HepG2 (cell line): Measurements from ENCODE around the gene DMKN. TPM values are rescaled to one million over a fixed set of nuclear protein-coding genes. Genes with fewer than 3 reads are reported as not detected.
A peak's percentile ranks its signal among the peaks of the same experiment; 100 is the strongest.

Source experiments
- ATAC-seq: fragments of 200-7000 bp; cut with Tn5 transposase; 3 replicates; pipeline ENCODE4 v1.9.1; 2020; ENCODE audit warnings: mild to moderate bottlenecking, moderate library complexity
- BruUV-seq: library from RNA; stranded (reverse); fragments of 400-500 nt; replicated peaks from 2 replicates; lab custom pipeline; 2021; lab: Mats Ljungman, UMichigan
- CTCF ChIA-PET: fragments of 300-600 bp; formaldehyde crosslinking; extraction: SDS; loops from one replicate; lab custom pipeline; 2021; ENCODE audit warnings: low total read pairs, inconsistent platforms, low intra/inter-chr PET ratio; lab: Yijun Ruan, JAX
- POLR2A ChIA-PET: fragments of 350-600 bp; sonication (Branson Sonifier 250); formaldehyde crosslinking; loops from one replicate; lab custom pipeline; 2020; ENCODE audit warnings: antibody characterized with exemption, inconsistent platforms; lab: Yijun Ruan, JAX
- DNase-seq: peaks from one replicate; pipeline ENCODE4 v3.0.0-alpha.2; 2015; ENCODE audit warnings: low spot score
- FAIRE-seq: peaks from 3 replicates; lab custom pipeline; 2011; peaks lifted over from hg19 to GRCh38; lab: Jason Lieb, UNC
- H2AFZ ChIP-seq: one replicate; pipeline ENCODE4 v1.6.1; 2011; ENCODE audit warnings: low read length, inconsistent platforms
- H3K27ac ChIP-seq: fragments of 300-600 bp; 3 replicates; pipeline ENCODE4 v1.8.0; 2011; ENCODE audit warnings: mixed run types, mild to moderate bottlenecking, mixed read lengths, low read length, inconsistent platforms; ENCODE audit not compliant: insufficient read depth; ENCODE audit errors: extremely low read length
- H3K27me3 ChIP-seq, 2 experiments: fragments of 200-600 bp in 1 of 2; 2 replicates in 1 of 2; 3 replicates in 1 of 2; pipeline versions ENCODE4 v1.6.0 to v1.8.0; 2011; ENCODE audit warnings: low read length in 2 of 2, mild to moderate bottlenecking in 2 of 2, moderate library complexity in 2 of 2, inconsistent platforms in 1 of 2; ENCODE audit not compliant: insufficient read depth in 2 of 2, control insufficient read depth in 1 of 2
- H3K36me3 ChIP-seq, 2 experiments: fragments of 200-600 bp in 1 of 2; replicated peaks in 1 of 2; 2 replicates in 1 of 2; 3 replicates in 1 of 2; pipeline versions ENCODE4 v1.5.1 to v1.8.0; 2011; ENCODE audit warnings: low read length in 2 of 2, inconsistent platforms in 1 of 2; ENCODE audit not compliant: insufficient read depth in 2 of 2, control insufficient read depth in 1 of 2
- H3K4me1 ChIP-seq: 2 replicates; pipeline ENCODE4 v1.5.1; 2012; ENCODE audit warnings: low read length, inconsistent platforms; ENCODE audit not compliant: insufficient read depth
- H3K4me2 ChIP-seq: 2 replicates; pipeline ENCODE4 v1.6.0; 2011; ENCODE audit warnings: low read depth, low read length, inconsistent platforms
- H3K4me3 ChIP-seq, 3 experiments: fragments of 200-600 bp in 1 of 3; sonication (generic), shearing (Covaris generic) in 1 of 3; replicated peaks in 1 of 3; 2 replicates each; pipeline ENCODE4 v1.5.1; 2011 to 2016; ENCODE audit warnings: low read length in 3 of 3, inconsistent platforms in 2 of 3, low read depth in 2 of 3, mild to moderate bottlenecking in 2 of 3, control low read depth in 1 of 3, mixed read lengths in 1 of 3; ENCODE audit not compliant: insufficient read depth in 1 of 3
- H3K79me2 ChIP-seq: one replicate; pipeline ENCODE4 v1.6.1; 2011; ENCODE audit warnings: low read length, inconsistent platforms; ENCODE audit not compliant: insufficient read depth
- H3K9ac ChIP-seq: 2 replicates; pipeline ENCODE4 v1.6.0; 2011; ENCODE audit warnings: mild to moderate bottlenecking, low read depth, low read length, inconsistent platforms; ENCODE audit not compliant: insufficient read depth
- H3K9me3 ChIP-seq: 2 replicates; pipeline ENCODE4 v1.5.1; 2012; ENCODE audit warnings: mild to moderate bottlenecking, low read length
- H4K20me1 ChIP-seq: 2 replicates; pipeline ENCODE4 v1.6.0; 2011; ENCODE audit warnings: inconsistent platforms, mild to moderate bottlenecking, low read length, moderate library complexity; ENCODE audit not compliant: insufficient read depth
- ATRX ChIP-seq: sonication (generic); formaldehyde crosslinking; IDR thresholded peaks from 2 replicates; pipeline ENCODE4 v1.4.0; 2020; ENCODE audit warnings: missing genetic modification reagents, borderline replicate concordance
- ETV5 ChIP-seq: IDR thresholded peaks from 2 replicates; pipeline ENCODE4 v1.6.1; 2018; ENCODE audit warnings: missing biosample characterization, missing genetic modification reagents, inconsistent platforms, borderline replicate concordance
- FOXJ3 ChIP-seq: sonication (generic); formaldehyde crosslinking; IDR thresholded peaks from 2 replicates; pipeline ENCODE4 v1.4.0; 2020; ENCODE audit warnings: missing genetic modification reagents, mild to moderate bottlenecking, borderline replicate concordance
- FOXO1 ChIP-seq: sonication (generic); formaldehyde crosslinking; IDR thresholded peaks from 2 replicates; pipeline ENCODE4 v1.4.0; 2020; ENCODE audit warnings: missing genetic modification reagents
- GATAD2A ChIP-seq: IDR thresholded peaks from 2 replicates; pipeline ENCODE4 v1.6.1; 2016
- LCORL ChIP-seq, 2 experiments: fragments of 450-650 bp in 1 of 2; sonication (generic) in 1 of 2; formaldehyde crosslinking in 1 of 2; IDR thresholded peaks; 2 replicates each; pipeline versions ENCODE4 v1.5.0 to v1.6.1; 2017 to 2020; ENCODE audit warnings: antibody characterized with exemption in 1 of 2, missing genetic modification reagents in 1 of 2
- RAD21 ChIP-seq: fragments of 450-650 bp; formaldehyde crosslinking; IDR thresholded peaks from 2 replicates; pipeline ENCODE4 v1.5.0; 2020; ENCODE audit warnings: mild to moderate bottlenecking
- RELA ChIP-seq: sonication (generic); formaldehyde crosslinking; IDR thresholded peaks from 2 replicates; pipeline ENCODE4 v1.4.0; 2020; ENCODE audit warnings: missing genetic modification reagents
- REPIN1 ChIP-seq: sonication (generic); formaldehyde crosslinking; IDR thresholded peaks from 2 replicates; pipeline ENCODE4 v1.8.0; 2022; ENCODE audit warnings: missing genetic modification reagents, low read depth, mild to moderate bottlenecking, borderline replicate concordance
- SMC3 ChIP-seq: IDR thresholded peaks from 2 replicates; pipeline ENCODE4 v1.6.1; 2011; ENCODE audit warnings: low read length, improper control_type of control experiment
- SPEN ChIP-seq: sonication (generic); formaldehyde crosslinking; IDR thresholded peaks from 2 replicates; pipeline ENCODE4 v1.5.1; 2020; ENCODE audit warnings: low read depth, mild to moderate bottlenecking, missing genetic modification reagents
- SSRP1 ChIP-seq: IDR thresholded peaks from 2 replicates; pipeline ENCODE4 v1.6.1; 2016; ENCODE audit warnings: control low read depth
- ZFP37 ChIP-seq: sonication (generic); formaldehyde crosslinking; IDR thresholded peaks from 2 replicates; pipeline ENCODE4 v1.4.0; 2020; ENCODE audit warnings: missing genetic modification reagents, borderline replicate concordance
- ZNF256 ChIP-seq: sonication (generic); formaldehyde crosslinking; conservative IDR thresholded peaks from 2 replicates; pipeline ENCODE4 v1.4.0; 2020; ENCODE audit warnings: missing genetic modification reagents
- ZNF605 ChIP-seq: sonication (generic); formaldehyde crosslinking; IDR thresholded peaks from 2 replicates; pipeline ENCODE4 v1.8.0; 2022; ENCODE audit warnings: mild to moderate bottlenecking, missing genetic modification reagents
- WGBS: methylation state at CpG from one replicate; pipeline ENCODE4 v1.1.6; 2017; ENCODE audit warnings: low lambda C conversion rate; 5-methylcytosine and 5-hydroxymethylcytosine counted together
- in situ Hi-C: cut with HindIII; loops from 2 replicates; pipeline ENCODE4 v1.10.0; 2017; ENCODE audit warnings: low pct_unique_long_range_greater_than_20kb; ENCODE audit not compliant: extremely low pct_ligation_motif_present
- intact Hi-C: fragments of 100-400 bp; cut with micrococcal nuclease; formaldehyde crosslinking; loops from one replicate; pipeline ENCODE4 v1.10.0; 2022; ENCODE audit not compliant: unreplicated experiment
- polyA plus RNA-seq, 8 experiments: library from polyadenylated mRNA; depleted of rRNA in 3 of 8; stranded (reverse) in 7 of 8; unstranded in 1 of 8; fragments of >200 nt; fragmentation: Illumina TruSeq in 4 of 8; extraction: Trizol in 4 of 8; gene quantifications; 2 replicates each; pipeline versions ENCODE4 v1.2.1 to v1.2.3, GENCODE V29; 2011 to 2016; ENCODE audit warnings: low read depth in 4 of 8, missing spikeins in 1 of 8, mixed read lengths in 1 of 8; ENCODE audit not compliant: insufficient read depth in 1 of 8
- total RNA-seq, 5 experiments: library from RNA; depleted of rRNA; stranded (reverse); fragments of >200 nt; fragmentation: Illumina TruSeq; extraction: Trizol; gene quantifications; 2 replicates each; pipeline ENCODE4 v1.2.3, GENCODE V29; 2016; ENCODE audit warnings: low read depth in 1 of 5
- TF ChIP-seq, protein P1 (sequence below): sonication (generic); formaldehyde crosslinking; IDR thresholded peaks from 2 replicates; pipeline ENCODE4 v1.4.0; 2020; ENCODE audit warnings: low read depth, missing genetic modification reagents
- TF ChIP-seq, protein P2 (sequence below): sonication (generic); formaldehyde crosslinking; IDR thresholded peaks from 2 replicates; pipeline ENCODE4 v1.9.0; 2022; ENCODE audit warnings: low read depth, missing genetic modification reagents
- TF ChIP-seq, protein P3 (sequence below): sonication (generic); formaldehyde crosslinking; IDR thresholded peaks from 2 replicates; pipeline ENCODE4 v1.8.1; 2023; ENCODE audit warnings: mild to moderate bottlenecking, missing genetic modification reagents

DMKN gene
- total and polyA plus RNA-seq, 2 of the 13 experiments (the other 11 are each of a cell fraction or from before 2014, with no cell fraction given), result 50.8 to 57.1 TPM

DNA sequence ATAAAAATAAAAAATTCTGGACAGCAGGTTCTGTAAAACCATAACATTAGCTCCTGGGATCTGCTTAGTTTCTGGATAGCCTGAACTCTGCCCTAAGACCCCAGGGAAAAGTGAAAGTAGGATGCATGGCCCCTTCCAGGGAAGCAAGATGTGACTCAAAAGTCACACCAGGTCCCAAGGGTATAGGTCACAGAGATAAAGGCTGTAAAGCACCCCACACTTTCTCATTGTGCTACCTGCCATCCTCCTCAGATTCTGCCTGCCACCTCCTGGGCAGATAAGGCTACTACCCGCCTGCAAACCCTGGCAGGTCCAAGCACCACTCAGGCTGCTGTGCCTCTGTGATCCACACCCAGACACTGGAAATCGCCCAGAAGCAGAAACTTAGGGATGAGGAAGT lies 44.8 kb downstream of the DMKN start:
- Histone ChIP-seq H3K4me2 (0 out of 2 replicates have a peak overlapping the region, but pooled peaks have one; percentile 21), H4K20me1 (no peaks in the 10 kb centered on the region), H3K27ac (no peak overlapping the region), H3K9ac (no peak overlapping the region), H3K9me3 (no peaks in the 10 kb centered on the region), H2AFZ (no peak overlapping the region), H3K4me1 (peaks cover 61% of the 10 kb centered on the region), H3K79me2 (no peaks in the 10 kb centered on the region), H3K4me3 (no peak overlapping the region), H3K36me3 (no peaks in the 10 kb centered on the region), H3K27me3 (no peaks in the 10 kb centered on the region)
- no TSS peak for BruUV-seq
- ChIA-PET CTCF (interaction anchor here (0.6 to 2.7 kb wide), 3 partner anchors 10 to 221 kb away, joined by 3 to 41 read pairs (median 4); no protein-coding TSS in a partner anchor), POLR2A (interaction anchor here (1.7 kb wide), 1 partner anchor 10 kb away, joined by 6 read pairs; no protein-coding TSS in a partner anchor)
- FAIRE-seq (peak; percentile 90), DNase-seq (peak; percentile 54), ATAC-seq (peak; percentile 98)
- 0% methylated on average over 2 of the region's 2 CpGs for WGBS
- intact Hi-C loops, result loop anchor here (1.0 kb wide), 2 partner anchors 48 to 116 kb away; no protein-coding TSS in a partner anchor
- in situ Hi-C loops, result loop anchor here (5.0 kb wide), 1 partner anchor 116 kb away; no protein-coding TSS in a partner anchor
- TF ChIP-seq FOXJ3 (CRISPR knock-in tag), result no peak
- no peak for TF ChIP-seq RELA (CRISPR knock-in tag)
- TF ChIP-seq ZNF256, result no peak
- TF ChIP-seq, protein P1, sequence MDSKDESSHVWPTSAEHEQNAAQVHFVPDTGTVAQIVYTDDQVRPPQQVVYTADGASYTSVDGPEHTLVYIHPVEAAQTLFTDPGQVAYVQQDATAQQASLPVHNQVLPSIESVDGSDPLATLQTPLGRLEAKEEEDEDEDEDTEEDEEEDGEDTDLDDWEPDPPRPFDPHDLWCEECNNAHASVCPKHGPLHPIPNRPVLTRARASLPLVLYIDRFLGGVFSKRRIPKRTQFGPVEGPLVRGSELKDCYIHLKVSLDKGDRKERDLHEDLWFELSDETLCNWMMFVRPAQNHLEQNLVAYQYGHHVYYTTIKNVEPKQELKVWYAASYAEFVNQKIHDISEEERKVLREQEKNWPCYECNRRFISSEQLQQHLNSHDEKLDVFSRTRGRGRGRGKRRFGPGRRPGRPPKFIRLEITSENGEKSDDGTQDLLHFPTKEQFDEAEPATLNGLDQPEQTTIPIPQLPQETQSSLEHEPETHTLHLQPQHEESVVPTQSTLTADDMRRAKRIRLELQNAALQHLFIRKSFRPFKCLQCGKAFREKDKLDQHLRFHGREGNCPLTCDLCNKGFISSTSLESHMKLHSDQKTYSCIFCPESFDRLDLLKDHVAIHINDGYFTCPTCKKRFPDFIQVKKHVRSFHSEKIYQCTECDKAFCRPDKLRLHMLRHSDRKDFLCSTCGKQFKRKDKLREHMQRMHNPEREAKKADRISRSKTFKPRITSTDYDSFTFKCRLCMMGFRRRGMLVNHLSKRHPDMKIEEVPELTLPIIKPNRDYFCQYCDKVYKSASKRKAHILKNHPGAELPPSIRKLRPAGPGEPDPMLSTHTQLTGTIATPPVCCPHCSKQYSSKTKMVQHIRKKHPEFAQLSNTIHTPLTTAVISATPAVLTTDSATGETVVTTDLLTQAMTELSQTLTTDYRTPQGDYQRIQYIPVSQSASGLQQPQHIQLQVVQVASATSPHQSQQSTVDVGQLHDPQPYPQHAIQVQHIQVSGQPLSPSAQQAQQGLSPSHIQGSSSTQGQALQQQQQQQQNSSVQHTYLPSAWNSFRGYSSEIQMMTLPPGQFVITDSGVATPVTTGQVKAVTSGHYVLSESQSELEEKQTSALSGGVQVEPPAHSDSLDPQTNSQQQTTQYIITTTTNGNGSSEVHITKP (CRISPR knock-in tag), result no peak
- TF ChIP-seq SMC3, result peak; percentile 96
- TF ChIP-seq, protein P2, sequence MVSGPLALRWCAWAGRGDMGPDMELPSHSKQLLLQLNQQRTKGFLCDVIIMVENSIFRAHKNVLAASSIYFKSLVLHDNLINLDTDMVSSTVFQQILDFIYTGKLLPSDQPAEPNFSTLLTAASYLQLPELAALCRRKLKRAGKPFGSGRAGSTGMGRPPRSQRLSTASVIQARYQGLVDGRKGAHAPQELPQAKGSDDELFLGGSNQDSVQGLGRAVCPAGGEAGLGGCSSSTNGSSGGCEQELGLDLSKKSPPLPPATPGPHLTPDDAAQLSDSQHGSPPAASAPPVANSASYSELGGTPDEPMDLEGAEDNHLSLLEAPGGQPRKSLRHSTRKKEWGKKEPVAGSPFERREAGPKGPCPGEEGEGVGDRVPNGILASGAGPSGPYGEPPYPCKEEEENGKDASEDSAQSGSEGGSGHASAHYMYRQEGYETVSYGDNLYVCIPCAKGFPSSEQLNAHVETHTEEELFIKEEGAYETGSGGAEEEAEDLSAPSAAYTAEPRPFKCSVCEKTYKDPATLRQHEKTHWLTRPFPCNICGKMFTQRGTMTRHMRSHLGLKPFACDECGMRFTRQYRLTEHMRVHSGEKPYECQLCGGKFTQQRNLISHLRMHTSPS (CRISPR knock-in tag), result peak; percentile 23; the same call in 1 of the 2 replicates
- peak; percentile 44; the same call in 1 of the 2 replicates for TF ChIP-seq ZNF605 (CRISPR knock-in tag)
- no peak for TF ChIP-seq ATRX
- 0 out of 2 replicates have a peak, but pooled peaks have one; percentile 17 for TF ChIP-seq ETV5 (CRISPR knock-in tag)
- TF ChIP-seq REPIN1 (CRISPR knock-in tag), result 0 out of 2 replicates have a peak, but pooled peaks have one; percentile 55
- peak; percentile 54; the same call in 1 of the 2 replicates for TF ChIP-seq FOXO1 (CRISPR knock-in tag)
- peak; percentile 27; the same call in 1 of the 2 replicates for TF ChIP-seq GATAD2A
- no peak for TF ChIP-seq LCORL (IDR thresholded peaks at IDR 0.05)
- peak; percentile 65; the same call in 1 of the 2 replicates for TF ChIP-seq LCORL (CRISPR knock-in tag; IDR thresholded peaks at IDR 0.05)
- TF ChIP-seq RAD21 (CRISPR knock-in tag), result peak; percentile 92
- no peak for TF ChIP-seq SSRP1 (CRISPR knock-in tag)
- TF ChIP-seq, protein P3, sequence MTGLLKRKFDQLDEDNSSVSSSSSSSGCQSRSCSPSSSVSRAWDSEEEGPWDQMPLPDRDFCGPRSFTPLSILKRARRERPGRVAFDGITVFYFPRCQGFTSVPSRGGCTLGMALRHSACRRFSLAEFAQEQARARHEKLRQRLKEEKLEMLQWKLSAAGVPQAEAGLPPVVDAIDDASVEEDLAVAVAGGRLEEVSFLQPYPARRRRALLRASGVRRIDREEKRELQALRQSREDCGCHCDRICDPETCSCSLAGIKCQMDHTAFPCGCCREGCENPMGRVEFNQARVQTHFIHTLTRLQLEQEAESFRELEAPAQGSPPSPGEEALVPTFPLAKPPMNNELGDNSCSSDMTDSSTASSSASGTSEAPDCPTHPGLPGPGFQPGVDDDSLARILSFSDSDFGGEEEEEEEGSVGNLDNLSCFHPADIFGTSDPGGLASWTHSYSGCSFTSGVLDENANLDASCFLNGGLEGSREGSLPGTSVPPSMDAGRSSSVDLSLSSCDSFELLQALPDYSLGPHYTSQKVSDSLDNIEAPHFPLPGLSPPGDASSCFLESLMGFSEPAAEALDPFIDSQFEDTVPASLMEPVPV, result no peak
- TF ChIP-seq SPEN, result no peak
- TF ChIP-seq ZFP37 (CRISPR knock-in tag), result no peak
